Fibroblast of lung (primary cell): Measurements from ENCODE around the gene TMEM69.

ENCODE experiments used
- EZH2 ChIP-seq: IDR thresholded peaks from 2 replicates; pipeline ENCODE4 v1.5.1; 2012; ENCODE audit warnings: low read length, control low read depth, mild to moderate bottlenecking; ENCODE audit errors: missing control alignments
- TF ChIP-seq, protein P1 (sequence below), 2 donors: IDR thresholded peaks in 1 of 2; conservative IDR thresholded peaks in 1 of 2; 1 replicate in 1 of 2; 2 replicates in 1 of 2; pipeline ENCODE4 v1.5.1; 2011 to 2012; ENCODE audit warnings: low read length in 2 of 2, control low read depth in 1 of 2, inconsistent platforms in 1 of 2, low read depth in 1 of 2, mild to moderate bottlenecking in 1 of 2

DNA sequence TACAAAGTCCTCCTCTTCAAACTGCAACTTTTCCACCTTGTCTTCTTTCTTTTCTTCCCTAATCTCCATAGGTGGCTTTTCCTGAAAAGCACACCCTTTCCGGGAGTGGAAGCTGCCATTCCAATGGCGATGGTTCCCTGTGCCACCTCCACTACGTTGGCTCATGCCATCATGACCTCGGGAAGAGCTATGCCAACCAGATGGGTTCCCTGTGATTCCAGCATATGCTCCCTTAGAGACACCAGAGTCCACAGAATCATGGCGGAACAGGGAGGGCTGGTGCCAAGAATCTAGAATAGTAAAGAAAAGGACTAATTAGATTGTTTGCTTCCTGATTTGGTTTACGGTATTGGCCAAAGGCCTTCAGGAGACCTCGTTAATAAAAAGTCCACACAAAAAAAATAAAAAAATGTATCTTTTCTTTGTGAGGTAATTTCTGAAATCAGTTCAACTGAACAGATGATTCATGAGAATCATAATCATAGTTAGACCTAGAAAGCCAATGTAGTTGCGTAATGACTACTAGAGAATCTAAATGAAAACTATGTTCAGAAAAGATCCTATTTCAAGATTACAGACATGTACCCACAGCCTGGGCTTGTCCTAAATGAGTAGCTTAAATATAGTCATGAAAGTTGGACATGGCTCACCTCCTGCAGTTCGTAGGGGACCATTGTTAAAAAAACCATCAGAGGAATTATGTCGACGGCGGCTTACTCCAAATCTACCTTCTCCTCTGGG, 33.3 kb upstream of the TMEM69 start:
- TF ChIP-seq, protein P1, sequence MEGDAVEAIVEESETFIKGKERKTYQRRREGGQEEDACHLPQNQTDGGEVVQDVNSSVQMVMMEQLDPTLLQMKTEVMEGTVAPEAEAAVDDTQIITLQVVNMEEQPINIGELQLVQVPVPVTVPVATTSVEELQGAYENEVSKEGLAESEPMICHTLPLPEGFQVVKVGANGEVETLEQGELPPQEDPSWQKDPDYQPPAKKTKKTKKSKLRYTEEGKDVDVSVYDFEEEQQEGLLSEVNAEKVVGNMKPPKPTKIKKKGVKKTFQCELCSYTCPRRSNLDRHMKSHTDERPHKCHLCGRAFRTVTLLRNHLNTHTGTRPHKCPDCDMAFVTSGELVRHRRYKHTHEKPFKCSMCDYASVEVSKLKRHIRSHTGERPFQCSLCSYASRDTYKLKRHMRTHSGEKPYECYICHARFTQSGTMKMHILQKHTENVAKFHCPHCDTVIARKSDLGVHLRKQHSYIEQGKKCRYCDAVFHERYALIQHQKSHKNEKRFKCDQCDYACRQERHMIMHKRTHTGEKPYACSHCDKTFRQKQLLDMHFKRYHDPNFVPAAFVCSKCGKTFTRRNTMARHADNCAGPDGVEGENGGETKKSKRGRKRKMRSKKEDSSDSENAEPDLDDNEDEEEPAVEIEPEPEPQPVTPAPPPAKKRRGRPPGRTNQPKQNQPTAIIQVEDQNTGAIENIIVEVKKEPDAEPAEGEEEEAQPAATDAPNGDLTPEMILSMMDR (conservative IDR thresholded peaks at IDR 0.05 in 1 of 2, IDR thresholded peaks at IDR 0.05 in 1 of 2; ENCODE audit: low read depth in 1 of 2, low read length in 2 of 2), result no peak
- TF ChIP-seq EZH2, result no peak
